Measurements from ENCODE around the gene SLC38A5. TPM values are rescaled to one million over a fixed set of nuclear protein-coding genes. Genes with fewer than 3 reads are reported as not detected.
A peak's percentile ranks its signal among the peaks of the same experiment; 100 is the strongest.
"Not testable (repeated sequence)": the region's sequence is repeated elsewhere in the genome, so short reads cannot be mapped to it uniquely, and the experiment has no call there.

SLC38A5 gene
- total RNA-seq, 1 experiment from 2014 or later = 65.0 TPM

GRCh38 chrX:48468693-48469691, 1.1 kb downstream of the SLC38A5 start:
- Histone ChIP-seq H3K36me3 (replicated peaks; ENCODE audit: control insufficient read depth, insufficient read depth, low read length) (peaks cover 1% of the 10 kb centered on the region; the same call in 1 of the 2 replicates), H3K27me3 (ENCODE audit: control insufficient read depth, insufficient read depth, low read length) (no peaks in the 10 kb centered on the region), H3K4me3 (ENCODE audit: insufficient read depth, low read depth, low read length) (peak overlapping the region; percentile 59)
- peak; percentile 73 for DNase-seq

DNA sequence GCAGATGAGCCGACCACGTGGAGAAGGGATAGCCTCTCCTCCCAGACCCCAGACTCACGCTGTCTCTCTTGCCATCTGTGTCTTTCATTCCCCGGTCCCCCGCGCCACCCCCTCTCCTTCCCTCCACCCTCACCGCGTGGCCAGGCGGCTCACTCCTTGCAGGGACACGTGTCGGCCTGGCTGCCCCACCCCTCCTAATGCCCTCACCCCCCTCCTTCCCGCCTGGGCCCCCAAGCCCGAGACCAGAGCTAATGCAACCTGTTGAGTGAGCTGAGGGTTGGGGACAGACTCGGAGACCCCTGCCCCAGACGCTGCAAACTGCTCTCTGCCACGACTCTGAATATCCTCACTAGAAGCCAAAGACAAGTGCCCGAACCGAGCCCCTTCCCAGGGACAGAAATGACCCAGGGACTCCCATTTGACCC, 1.8 kb downstream of the SLC38A5 start:
- Histone ChIP-seq H3K36me3 (replicated peaks; ENCODE audit: control insufficient read depth, insufficient read depth, low read length) (peaks cover 1% of the 10 kb centered on the region; the same call in 1 of the 2 replicates), H3K4me3 (ENCODE audit: insufficient read depth, low read depth, low read length) (peak overlapping the region; percentile 59), H3K27me3 (ENCODE audit: control insufficient read depth, insufficient read depth, low read length) (no peaks in the 10 kb centered on the region)
- DNase-seq = peak; percentile 58

DNA sequence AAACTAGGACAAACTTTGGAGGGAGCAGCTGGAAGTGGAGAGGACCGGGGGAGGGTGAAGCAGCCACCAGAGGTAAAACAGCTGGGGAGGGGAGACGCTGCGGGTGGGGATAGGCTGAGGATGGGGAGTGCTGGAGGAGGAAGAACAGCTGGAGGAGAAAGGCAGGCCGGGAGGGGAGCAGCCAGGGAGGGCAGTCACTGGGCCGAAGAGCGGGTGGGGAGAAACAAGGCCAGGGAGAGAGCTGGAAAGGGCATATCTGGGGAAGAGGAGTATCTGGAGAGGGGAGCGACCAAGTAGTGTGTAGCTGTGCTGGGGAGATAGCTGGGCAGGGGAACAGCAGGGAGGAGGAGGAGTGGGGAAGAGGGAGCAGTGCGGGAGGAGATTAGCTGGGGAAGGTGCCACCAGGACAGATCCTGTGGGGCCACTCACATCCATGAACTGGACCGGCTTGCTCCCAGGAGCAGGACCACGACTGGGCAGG, 2.7 kb downstream of the SLC38A5 start:
- H3K36me3 ChIP-seq (replicated peaks; ENCODE audit: control insufficient read depth, insufficient read depth, low read length) = peaks cover 1% of the 10 kb centered on the region; the same call in 1 of the 2 replicates
- H3K4me3 ChIP-seq (ENCODE audit: insufficient read depth, low read depth, low read length) = peak overlapping the region; percentile 59
- DNase-seq = peak; percentile 62
- H3K27me3 ChIP-seq (ENCODE audit: control insufficient read depth, insufficient read depth, low read length) = no peaks in the 10 kb centered on the region

DNA sequence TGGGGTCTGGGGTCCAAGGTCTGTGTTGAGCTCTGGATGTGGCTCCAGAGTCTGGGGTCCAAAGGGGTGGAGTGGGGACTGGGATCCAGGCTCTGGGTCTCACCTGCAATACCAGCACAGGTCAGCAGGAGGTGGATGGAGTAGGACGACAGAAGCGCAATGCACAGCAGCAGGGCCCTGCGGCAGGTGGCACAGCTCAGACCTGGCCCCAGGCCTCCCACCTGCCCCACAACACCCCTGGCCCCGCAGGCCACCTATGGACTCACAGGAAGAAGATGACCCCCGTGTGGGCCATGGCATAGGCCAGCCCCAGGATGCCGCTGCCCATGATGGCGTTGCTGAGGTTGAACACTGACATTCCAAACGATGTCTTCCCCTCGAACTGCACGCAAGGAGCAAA, 3.4 kb downstream of the SLC38A5 start:
- no peaks in the 10 kb centered on the region for H3K27me3 ChIP-seq (ENCODE audit: control insufficient read depth, insufficient read depth, low read length)
- no peak overlapping the region for H3K4me3 ChIP-seq (ENCODE audit: insufficient read depth, low read depth, low read length)
- peaks cover 1% of the 10 kb centered on the region; the same call in 1 of the 2 replicates for H3K36me3 ChIP-seq (replicated peaks; ENCODE audit: control insufficient read depth, insufficient read depth, low read length)
- DNase-seq = peak; percentile 77

- peaks cover 1% of the 10 kb centered on the region; the same call in 1 of the 2 replicates for H3K36me3 ChIP-seq (replicated peaks; ENCODE audit: control insufficient read depth, insufficient read depth, low read length)
- H3K27me3 ChIP-seq (ENCODE audit: control insufficient read depth, insufficient read depth, low read length) = no peaks in the 10 kb centered on the region
- DNase-seq = no peak
- H3K4me3 ChIP-seq (ENCODE audit: insufficient read depth, low read depth, low read length) = no peak overlapping the region
Observed at GRCh38 chrX:48465336-48465933, 4.6 kb downstream of the SLC38A5 start.

GRCh38 chrX:48461830-48462229, 8.2 kb downstream of the SLC38A5 start:
- Histone ChIP-seq H3K27me3 (ENCODE audit: control insufficient read depth, insufficient read depth, low read length) (no peaks in the 10 kb centered on the region), H3K4me3 (ENCODE audit: insufficient read depth, low read depth, low read length) (no peak overlapping the region), H3K36me3 (replicated peaks; ENCODE audit: control insufficient read depth, insufficient read depth, low read length) (peaks cover 1% of the 10 kb centered on the region)
- no peak for DNase-seq

DNA sequence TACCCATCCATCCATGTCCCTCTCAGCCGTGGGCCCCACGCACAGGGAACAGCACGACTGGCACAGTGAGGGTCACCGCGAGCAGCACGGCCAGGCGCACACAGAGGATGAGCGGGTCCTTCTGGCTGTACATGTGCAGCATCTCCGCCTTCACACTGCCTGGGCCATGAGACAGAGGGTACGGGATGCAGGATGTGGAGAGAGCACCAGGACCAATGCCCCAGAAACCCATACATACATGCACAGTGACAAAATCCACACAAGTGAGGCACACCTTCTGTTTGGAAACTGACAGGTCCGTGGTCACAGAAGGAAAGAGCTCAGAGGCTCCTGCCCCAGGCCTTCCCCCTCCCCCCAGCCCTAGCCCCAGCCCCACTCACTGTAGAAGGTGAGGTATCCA, 9.5 kb downstream of the SLC38A5 start:
- Histone ChIP-seq H3K36me3 (replicated peaks; ENCODE audit: control insufficient read depth, insufficient read depth, low read length) (peaks cover 1% of the 10 kb centered on the region), H3K27me3 (ENCODE audit: control insufficient read depth, insufficient read depth, low read length) (no peaks in the 10 kb centered on the region), H3K4me3 (ENCODE audit: insufficient read depth, low read depth, low read length) (no peak overlapping the region)
- no peak for DNase-seq

DNA sequence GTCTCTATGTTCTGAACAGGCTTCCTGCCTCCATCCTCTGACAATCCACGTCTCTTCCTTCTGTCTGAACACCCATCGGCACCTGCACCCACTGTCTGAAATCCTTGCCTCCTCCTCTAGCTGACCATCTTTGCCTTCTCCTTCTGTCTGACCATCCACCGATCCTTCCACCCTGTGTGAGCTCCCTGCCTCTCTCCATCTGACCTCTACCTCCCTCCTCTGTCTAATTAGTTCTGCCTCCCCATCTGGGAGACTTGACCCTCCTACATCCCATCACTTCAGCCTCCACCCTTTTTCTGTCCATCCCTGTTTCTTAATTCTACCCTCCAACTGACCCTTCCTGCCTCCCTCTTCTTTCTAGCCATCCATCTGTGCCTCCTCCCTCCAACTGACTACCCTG, 10.0 kb downstream of the SLC38A5 start:
- no peak overlapping the region for H3K4me3 ChIP-seq (ENCODE audit: insufficient read depth, low read depth, low read length)

DNA sequence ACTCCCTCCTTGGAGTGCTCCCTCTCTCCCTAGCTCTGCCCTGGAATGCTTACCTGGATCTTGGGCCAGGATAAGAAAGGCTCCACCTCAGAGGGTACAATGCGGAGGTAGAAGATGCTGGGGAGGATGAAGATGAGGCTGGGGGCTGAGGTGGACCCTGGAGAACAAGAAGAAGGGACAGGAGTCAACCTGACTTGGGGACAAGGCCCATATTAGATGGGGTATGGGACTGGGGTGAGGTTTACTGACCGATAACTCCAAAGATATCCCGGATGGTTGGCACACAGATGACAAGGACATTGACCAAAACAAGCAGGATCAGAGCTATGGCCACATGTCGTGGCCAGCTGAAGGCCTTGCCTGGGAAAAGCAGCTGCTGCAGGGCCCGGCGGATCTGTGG, 10.6 kb downstream of the SLC38A5 start:
- no peak for DNase-seq
- H3K4me3 ChIP-seq (ENCODE audit: insufficient read depth, low read depth, low read length) = no peak overlapping the region
- no peaks in the 10 kb centered on the region for H3K27me3 ChIP-seq (ENCODE audit: control insufficient read depth, insufficient read depth, low read length)
- no peaks in the 10 kb centered on the region; the same call in none of the 2 replicates for H3K36me3 ChIP-seq (replicated peaks; ENCODE audit: control insufficient read depth, insufficient read depth, low read length)

More for the DNA sequence above, 10.0 kb downstream of the SLC38A5 start:
- DNase-seq = no peak
- Histone ChIP-seq H3K36me3 (replicated peaks; ENCODE audit: control insufficient read depth, insufficient read depth, low read length) (peaks cover 1% of the 10 kb centered on the region), H3K27me3 (ENCODE audit: control insufficient read depth, insufficient read depth, low read length) (no peaks in the 10 kb centered on the region)

DNA sequence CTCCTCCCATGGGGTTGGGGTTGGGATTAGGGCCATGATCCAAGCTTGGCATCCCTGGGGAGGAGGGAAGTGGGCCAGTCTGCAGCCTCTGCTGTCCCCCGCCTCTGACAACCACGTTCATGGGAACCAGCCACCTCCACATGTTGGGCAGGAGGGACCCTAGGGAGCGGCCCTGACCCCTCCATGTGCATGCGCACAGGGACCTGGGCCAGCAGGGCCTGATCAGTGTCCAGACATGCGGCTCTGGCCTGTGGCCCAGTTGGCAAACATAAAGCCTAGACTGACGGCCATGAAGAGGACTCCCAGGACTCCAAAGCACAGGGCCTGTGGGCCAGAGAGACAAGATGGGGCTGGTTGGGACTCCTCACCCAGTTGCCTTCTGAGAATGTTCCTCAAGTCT, 11.3 kb downstream of the SLC38A5 start:
- no peaks in the 10 kb centered on the region; the same call in none of the 2 replicates for H3K36me3 ChIP-seq (replicated peaks; ENCODE audit: control insufficient read depth, insufficient read depth, low read length)
- no peak overlapping the region for H3K4me3 ChIP-seq (ENCODE audit: insufficient read depth, low read depth, low read length)
- no peak for DNase-seq
- no peaks in the 10 kb centered on the region for H3K27me3 ChIP-seq (ENCODE audit: control insufficient read depth, insufficient read depth, low read length)

GRCh38 chrX:48456628-48457331, 13.3 kb downstream of the SLC38A5 start:
- Histone ChIP-seq H3K27me3 (ENCODE audit: control insufficient read depth, insufficient read depth, low read length) (no peaks in the 10 kb centered on the region), H3K36me3 (replicated peaks; ENCODE audit: control insufficient read depth, insufficient read depth, low read length) (no peaks in the 10 kb centered on the region; the same call in none of the 2 replicates), H3K4me3 (ENCODE audit: insufficient read depth, low read depth, low read length) (no peak overlapping the region)
- DNase-seq = peak; percentile 6

DNA sequence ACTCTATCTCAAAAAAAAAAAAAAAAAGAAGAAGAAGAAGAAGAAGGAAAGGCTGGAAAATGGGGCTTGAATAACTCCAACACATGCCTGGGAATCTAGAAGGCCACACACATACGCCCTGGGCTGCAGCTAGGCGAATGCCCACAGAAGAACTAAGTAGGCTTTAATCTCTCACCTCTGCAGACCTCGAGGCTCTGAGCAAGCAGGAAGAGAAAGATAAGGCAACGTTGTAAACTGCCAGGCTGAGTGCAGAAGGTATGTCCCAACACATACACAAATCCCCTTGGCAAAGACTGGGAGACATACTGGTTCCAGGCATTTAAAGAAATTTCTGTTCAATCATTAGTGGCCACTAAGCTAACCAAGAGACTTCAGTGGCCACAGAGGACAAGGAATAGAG, 18.4 kb downstream of the SLC38A5 start:
- Histone ChIP-seq H3K27me3 (ENCODE audit: control insufficient read depth, insufficient read depth, low read length) (no peaks in the 10 kb centered on the region), H3K4me3 (ENCODE audit: insufficient read depth, low read depth, low read length) (no peak overlapping the region), H3K36me3 (replicated peaks; ENCODE audit: control insufficient read depth, insufficient read depth, low read length) (no peaks in the 10 kb centered on the region)
- no peak for DNase-seq

DNA sequence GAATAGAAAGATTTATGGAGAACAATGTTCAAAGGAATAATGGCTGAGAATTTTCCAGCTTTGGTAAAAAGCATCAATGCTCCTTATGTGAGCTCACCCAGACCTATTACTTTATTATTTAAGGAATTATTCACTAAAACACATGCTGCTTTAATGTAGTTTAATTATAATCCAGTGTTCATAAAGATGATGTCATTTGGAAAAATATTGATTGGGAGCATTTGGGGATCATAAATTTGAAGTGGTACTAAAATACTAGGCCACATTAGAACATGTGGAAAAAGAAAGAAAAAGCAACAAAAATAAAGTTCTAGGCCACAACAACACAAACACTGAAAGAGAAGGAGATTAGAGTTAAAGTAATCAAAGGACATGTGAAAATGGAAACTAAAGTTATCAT, 20.0 kb downstream of the SLC38A5 start:
- no peak for DNase-seq

DNA sequence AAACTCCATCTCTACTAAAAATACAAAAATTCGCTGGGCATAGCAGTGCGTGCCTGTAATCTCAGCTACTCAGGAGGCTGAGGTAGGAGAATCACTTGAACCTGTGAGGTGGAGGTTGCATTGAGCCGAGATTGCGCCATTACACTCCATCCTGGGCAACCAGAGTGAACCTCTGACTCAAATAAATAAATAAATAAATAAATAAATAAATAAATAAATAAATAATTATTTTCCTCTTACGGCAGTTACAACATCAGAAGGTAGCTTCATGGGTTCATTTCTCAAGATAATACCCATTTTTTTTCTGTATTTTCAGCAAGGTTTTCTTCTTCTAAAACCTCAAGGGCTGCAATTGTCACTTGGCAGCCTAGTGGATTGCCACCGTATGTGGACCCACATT, 22.9 kb downstream of the SLC38A5 start:
- DNase-seq; H3K36me3 ChIP-seq (replicated peaks; ENCODE audit: control insufficient read depth, insufficient read depth, low read length): not testable (repeated sequence)

More for the DNA sequence above, 20.0 kb downstream of the SLC38A5 start:
- H3K36me3 ChIP-seq (replicated peaks; ENCODE audit: control insufficient read depth, insufficient read depth, low read length) = no peaks in the 10 kb centered on the region
- H3K4me3 ChIP-seq (ENCODE audit: insufficient read depth, low read depth, low read length) = no peak overlapping the region
- no peaks in the 10 kb centered on the region for H3K27me3 ChIP-seq (ENCODE audit: control insufficient read depth, insufficient read depth, low read length)

More for the DNA sequence above, 22.9 kb downstream of the SLC38A5 start:
- H3K27me3 ChIP-seq (ENCODE audit: control insufficient read depth, insufficient read depth, low read length); H3K4me3 ChIP-seq (ENCODE audit: insufficient read depth, low read depth, low read length): not testable (repeated sequence)
